Tibial nerve (tissue), 4 donors: ENCODE measurements around the gene DNLZ. TPM values are rescaled to one million over a fixed set of nuclear protein-coding genes. Genes with fewer than 3 reads are reported as not detected.
A peak's percentile ranks its signal among the peaks of the same experiment; 100 is the strongest.
"Not testable (repeated sequence)": the region's sequence is repeated elsewhere in the genome, so short reads cannot be mapped to it uniquely, and the experiment has no call there.

ENCODE experiments used
- DNase-seq, 2 donors: peaks; one replicate each; pipeline ENCODE4 v3.0.0-alpha.2; 2019; ENCODE audit warnings: low spot score in 2 of 2
- H3K27ac ChIP-seq, 4 donors: fragments of 200-600 bp; sonication (generic) in 3 of 4; one replicate each; pipeline ENCODE4 v1.5.1; 2017 to 2019; ENCODE audit warnings: mild to moderate bottlenecking in 1 of 4
- H3K27me3 ChIP-seq, 2 donors: fragments of 200-600 bp; sonication (generic) in 1 of 2; one replicate each; pipeline versions ENCODE4 v1.5.1 to v1.6.0; 2017 to 2019
- H3K36me3 ChIP-seq, 3 donors: fragments of 200-600 bp; sonication (generic); one replicate each; pipeline ENCODE4 v1.5.1; 2018 to 2019
- H3K4me1 ChIP-seq, 4 donors: fragments of 200-600 bp; sonication (generic) in 3 of 4; one replicate each; pipeline ENCODE4 v1.5.1; 2017 to 2019
- H3K4me3 ChIP-seq, 4 donors: fragments of 200-600 bp; sonication (generic) in 3 of 4; one replicate each; pipeline ENCODE4 v1.5.1; 2017 to 2019; ENCODE audit warnings: mild to moderate bottlenecking in 1 of 4, moderate library complexity in 1 of 4
- H3K9me3 ChIP-seq, 4 donors: fragments of 200-600 bp; sonication (generic) in 3 of 4; one replicate each; pipeline ENCODE4 v1.5.1; 2017 to 2019
- CTCF ChIP-seq, 5 experiments: fragments of 200-600 bp in 3 of 5; fragments of 450-650 bp in 2 of 5; sonication (generic) in 3 of 5; IDR thresholded peaks; one replicate each; pipeline ENCODE4 v1.5.1; 2016 to 2019; ENCODE audit warnings: antibody characterized with exemption in 5 of 5, mild to moderate bottlenecking in 3 of 5, moderate library complexity in 2 of 5
- EP300 ChIP-seq, 2 donors: sonication (generic); formaldehyde crosslinking; IDR thresholded peaks; one replicate each; pipeline ENCODE4 v1.6.1; 2017; ENCODE audit warnings: antibody characterized with exemption in 2 of 2, mild to moderate bottlenecking in 1 of 2
- POLR2A ChIP-seq, 2 donors: fragments of 450-650 bp; IDR thresholded peaks; one replicate each; pipeline ENCODE4 v1.6.1; 2017; ENCODE audit warnings: antibody characterized with exemption in 2 of 2, mild to moderate bottlenecking in 2 of 2, moderate library complexity in 2 of 2
- WGBS, 2 donors: methylation state at CpG; one replicate each; pipeline ENCODE4 v1.1.5; 2018; 5-methylcytosine and 5-hydroxymethylcytosine counted together
- total RNA-seq, 4 donors: library from RNA; depleted of rRNA; stranded (reverse); fragments of >200 nt; gene quantifications; one replicate each; pipeline ENCODE4 v1.1.0, GENCODE V29; 2016

DNLZ gene
- total RNA-seq, 4 donors from 2014 or later, result 49.4 to 79.5 (median 70.8) TPM

- TF ChIP-seq EP300 (IDR thresholded peaks at IDR 0.05), result peak in 1 of 2 donors; percentile 10
- peak in 1 of 2 donors; percentile 7 for TF ChIP-seq POLR2A (IDR thresholded peaks at IDR 0.05)
- peak in 1 of 5 experiments; percentile 3 for TF ChIP-seq CTCF (IDR thresholded peaks at IDR 0.05)
- Histone ChIP-seq H3K9me3 (no peaks in the 10 kb centered on the region), H3K4me1 (peaks cover 0 to 42% (median 19%) of the 10 kb centered on the region in 4 donors), H3K36me3 (peaks cover 8 to 57% (median 9%) of the 10 kb centered on the region in 3 donors), H3K27me3 (no peaks in the 10 kb centered on the region), H3K4me3 (peak overlapping the region; percentile 82 to 97 (median 87)), H3K27ac (peak overlapping the region; percentile 46 to 96 (median 89))
- DNase-seq, result no peak
- 9 to 10% methylated on average over 44 of the region's 71 CpGs for WGBS, 2 donors
Observed at GRCh38 chr9:136409557-136410455, 46.3 kb upstream of the DNLZ start.

DNA sequence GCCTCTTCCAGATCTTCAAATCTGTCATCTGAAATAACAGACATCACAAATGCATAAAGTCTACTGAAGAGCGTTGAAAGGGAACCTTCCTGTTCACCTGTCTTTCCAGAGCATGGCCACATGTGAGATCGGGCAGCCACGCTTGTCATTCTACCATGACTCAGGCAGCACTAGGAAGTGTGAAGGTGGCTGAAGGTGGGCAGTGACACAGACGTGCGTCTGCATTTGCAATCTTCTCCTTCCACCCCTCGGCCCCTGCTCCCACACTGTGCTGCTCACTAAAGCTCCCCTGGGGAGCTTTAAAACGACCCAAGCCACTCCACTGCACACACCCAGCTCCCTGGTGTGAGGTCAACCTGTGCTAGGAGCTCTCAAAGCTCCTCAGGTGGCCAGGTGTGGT, 44.4 kb upstream of the DNLZ start:
- Histone ChIP-seq H3K27me3 (no peaks in the 10 kb centered on the region), H3K36me3 (peaks cover 3 to 55% (median 8%) of the 10 kb centered on the region in 3 donors), H3K9me3 (no peaks in the 10 kb centered on the region), H3K4me3 (no peak overlapping the region), H3K27ac (no peak overlapping the region), H3K4me1 (peaks cover 0 to 39% (median 23%) of the 10 kb centered on the region in 4 donors)
- 85 to 90% methylated on average over 7 of the region's 7 CpGs for WGBS, 2 donors
- no peak for DNase-seq
- TF ChIP-seq POLR2A (IDR thresholded peaks at IDR 0.05) (no peak), EP300 (IDR thresholded peaks at IDR 0.05) (no peak), CTCF (IDR thresholded peaks at IDR 0.05) (no peak)

GRCh38 chr9:136407061-136407460, 43.5 kb upstream of the DNLZ start:
- H3K4me3 ChIP-seq, H3K27ac ChIP-seq, DNase-seq, H3K27me3 ChIP-seq, H3K9me3 ChIP-seq: not testable (repeated sequence)
- 92% methylated on average over 28 of the region's 28 CpGs for WGBS, 2 donors
- Histone ChIP-seq H3K36me3 (peaks cover 3 to 57% (median 8%) of the 10 kb centered on the region in 3 donors), H3K4me1 (peaks cover 0 to 30% (median 23%) of the 10 kb centered on the region in 4 donors)

DNA sequence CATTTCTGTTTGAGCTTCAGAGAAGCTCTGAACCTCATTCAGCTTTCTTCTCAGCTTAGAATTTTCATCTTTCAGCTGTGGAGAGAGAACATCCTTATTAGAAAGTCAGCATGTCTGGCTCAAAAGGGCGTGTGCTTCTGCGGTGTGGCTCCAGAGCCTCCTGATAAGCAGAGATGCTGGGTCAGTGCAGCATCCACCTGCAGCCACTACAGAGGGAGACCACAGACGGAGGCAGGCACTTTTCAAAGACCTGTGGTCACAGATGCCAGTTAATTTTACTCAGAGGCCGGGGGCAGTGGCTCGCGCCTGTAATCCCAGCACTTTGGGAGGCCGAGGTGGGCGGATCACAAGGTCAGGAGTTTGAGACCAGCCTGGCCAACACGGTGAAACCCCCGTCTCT, 42.4 kb upstream of the DNLZ start:
- not testable (repeated sequence) for H3K27ac ChIP-seq, H3K9me3 ChIP-seq, DNase-seq, H3K4me3 ChIP-seq, H3K27me3 ChIP-seq
- WGBS, 2 donors, result 86 to 90% methylated on average over 10 of the region's 10 CpGs
- Histone ChIP-seq H3K36me3 (peaks cover 3 to 59% (median 8%) of the 10 kb centered on the region in 3 donors), H3K4me1 (peaks cover 0 to 24% (median 14%) of the 10 kb centered on the region in 4 donors)

DNA sequence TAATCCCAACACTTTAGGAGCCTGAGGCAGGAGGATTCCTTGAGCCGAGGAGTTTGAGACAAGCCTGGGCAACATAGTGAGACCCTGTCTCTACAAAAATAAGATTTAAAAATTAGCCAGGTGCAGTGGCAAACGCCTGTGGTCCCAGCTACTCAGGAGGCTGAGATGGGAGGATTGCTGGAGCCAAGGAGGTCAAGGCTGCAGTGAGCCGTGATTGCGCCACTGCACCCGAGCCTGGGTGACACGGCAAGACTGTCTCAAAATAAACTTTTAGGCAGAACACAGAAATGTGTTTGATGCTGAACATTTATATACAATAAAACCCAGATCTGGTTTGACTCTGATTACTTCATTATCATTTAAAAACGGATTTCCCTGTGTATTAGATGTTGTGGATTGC, 41.9 kb upstream of the DNLZ start:
- peaks cover 0 to 27% (median 18%) of the 10 kb centered on the region in 4 donors for H3K4me1 ChIP-seq
- H3K36me3 ChIP-seq, result peaks cover 3 to 59% (median 8%) of the 10 kb centered on the region in 3 donors
- no peak overlapping the region for H3K27ac ChIP-seq
- H3K27me3 ChIP-seq, result no peaks in the 10 kb centered on the region
- no peak overlapping the region for H3K4me3 ChIP-seq
- TF ChIP-seq CTCF (IDR thresholded peaks at IDR 0.05) (no peak), POLR2A (IDR thresholded peaks at IDR 0.05) (no peak), EP300 (IDR thresholded peaks at IDR 0.05) (no peak)
- DNase-seq, result no peak
- 82 to 92% methylated on average over 7 of the region's 7 CpGs for WGBS, 2 donors
- no peaks in the 10 kb centered on the region for H3K9me3 ChIP-seq

GRCh38 chr9:136404801-136405136, 41.2 kb upstream of the DNLZ start:
- no peak for DNase-seq
- Histone ChIP-seq H3K27ac (peak overlapping the region in 1 of 4 donors; percentile 59), H3K27me3 (no peaks in the 10 kb centered on the region), H3K4me3 (no peak overlapping the region), H3K9me3 (no peaks in the 10 kb centered on the region), H3K4me1 (peaks cover 0 to 29% (median 18%) of the 10 kb centered on the region in 4 donors), H3K36me3 (peaks cover 3 to 59% (median 8%) of the 10 kb centered on the region in 3 donors)
- TF ChIP-seq CTCF (IDR thresholded peaks at IDR 0.05), result no peak
- TF ChIP-seq EP300 (IDR thresholded peaks at IDR 0.05), result no peak
- no peak for TF ChIP-seq POLR2A (IDR thresholded peaks at IDR 0.05)
- 84 to 91% methylated on average over 14 of the region's 14 CpGs for WGBS, 2 donors
